Natural killer cell (primary cell): Measurements from ENCODE around the gene SPOCK1. TPM values are rescaled to one million over a fixed set of nuclear protein-coding genes. Genes with fewer than 3 reads are reported as not detected.

Source experiments
- ATAC-seq, 3 donors: fragments of 150-1000 bp in 2 of 3; fragments of 200-7000 bp in 1 of 3; cut with Tn5 transposase; 1 replicate in 1 of 3; 2 replicates in 2 of 3; pipeline ENCODE4 v1.10.0; 2021; ENCODE audit warnings: mild to moderate bottlenecking in 2 of 3, moderate library complexity in 2 of 3
- DNase-seq, 2 donors: peaks; one replicate each; pipeline versions ENCODE4 v3.0.0 to v3.0.0-alpha.2; 2013 to 2021; ENCODE audit warnings: mixed read lengths in 1 of 2
- H3K27ac ChIP-seq: one replicate; pipeline ENCODE4 v1.5.1; 2013; ENCODE audit warnings: mild to moderate bottlenecking, low read length
- H3K27me3 ChIP-seq: one replicate; pipeline ENCODE4 v1.6.1; 2013; ENCODE audit warnings: low read length; ENCODE audit not compliant: control insufficient read depth, insufficient read depth
- H3K36me3 ChIP-seq: one replicate; pipeline ENCODE4 v1.6.1; 2013; ENCODE audit warnings: low read length; ENCODE audit not compliant: control insufficient read depth, insufficient read depth
- H3K4me1 ChIP-seq: one replicate; pipeline ENCODE4 v1.6.1; 2013; ENCODE audit warnings: low read length; ENCODE audit not compliant: control insufficient read depth, insufficient read depth
- H3K4me3 ChIP-seq: one replicate; pipeline ENCODE4 v1.5.1; 2013; ENCODE audit warnings: low read length
- H3K9me3 ChIP-seq: one replicate; pipeline ENCODE4 v1.6.1; 2013; ENCODE audit warnings: low read length; ENCODE audit not compliant: control insufficient read depth, insufficient read depth
- H3K27ac Mint-ChIP-seq, 2 donors: one replicate each; pipeline ENCODE4 v1.8.0; 2022; ENCODE audit warnings: mild to moderate bottlenecking in 2 of 2, mixed read lengths in 2 of 2, moderate library complexity in 1 of 2
- H3K27me3 Mint-ChIP-seq, 2 donors: one replicate each; pipeline ENCODE4 v1.8.0; 2022; ENCODE audit warnings: low read depth in 2 of 2, mixed read lengths in 2 of 2
- H3K36me3 Mint-ChIP-seq: one replicate; pipeline ENCODE4 v1.8.0; 2022; ENCODE audit warnings: mixed read lengths
- H3K4me1 Mint-ChIP-seq, 2 donors: one replicate each; pipeline ENCODE4 v1.8.0; 2022; ENCODE audit warnings: mixed read lengths in 2 of 2
- H3K4me3 Mint-ChIP-seq: one replicate; pipeline ENCODE4 v1.8.0; 2022; ENCODE audit warnings: mild to moderate bottlenecking, moderate library complexity, mixed read lengths
- H3K9me3 Mint-ChIP-seq, 2 donors: one replicate each; pipeline ENCODE4 v1.8.0; 2022; ENCODE audit warnings: mixed read lengths in 2 of 2
- CTCF ChIP-seq: fragments of 200-600 bp; IDR thresholded peaks from one replicate; pipeline ENCODE4 v1.8.0; 2022; ENCODE audit warnings: antibody characterized with exemption
- WGBS: methylation state at CpG from one replicate; pipeline ENCODE4 v1.1.7; 2013; ENCODE audit warnings: missing lambda C conversion rate; ENCODE audit not compliant: insufficient coverage; 5-methylcytosine and 5-hydroxymethylcytosine counted together
- intact Hi-C: fragments of 100-400 bp; cut with micrococcal nuclease; formaldehyde crosslinking; loops from one replicate; pipeline ENCODE4 v1.14.2; 2022
- total RNA-seq, 4 donors: library from RNA; stranded (reverse); fragments of 120-200 nt in 1 of 4; gene quantifications; one replicate each; pipeline versions ENCODE4 v1.2.3 to v1.2.4, GENCODE V29; 2013 to 2022

The SPOCK1 gene
- total RNA-seq, 3 donors from 2014 or later (not counting 1 experiment from before 2014, with no cell fraction given) = 0.09 to 1.6 (median 0.61) TPM

DNA sequence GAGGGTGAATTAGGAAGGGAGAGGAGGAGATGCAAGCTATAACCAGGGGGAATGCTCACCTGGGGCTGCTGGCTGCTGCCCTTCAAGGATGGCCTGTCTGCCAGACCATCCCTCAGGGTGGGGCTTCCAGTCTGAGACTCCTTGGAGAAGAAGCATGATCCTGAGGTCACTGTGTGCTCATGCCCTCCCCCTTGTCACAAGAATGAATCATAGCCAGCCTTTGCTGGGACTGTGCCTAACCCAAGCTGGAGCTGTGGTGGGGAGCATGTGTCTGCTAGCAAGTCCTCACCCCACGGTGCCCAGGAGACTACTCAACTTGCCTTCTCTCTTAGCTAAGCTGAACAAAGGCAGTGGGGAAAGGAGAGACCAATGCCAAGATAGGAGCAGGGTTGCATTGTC, 463.6 kb downstream of the SPOCK1 start:
- no peaks in the 10 kb centered on the region for H3K27me3 Mint-ChIP-seq
- Histone ChIP-seq H3K4me1 (no peaks in the 10 kb centered on the region), H3K27ac (no peak overlapping the region), H3K27me3 (no peaks in the 10 kb centered on the region), H3K36me3 (no peaks in the 10 kb centered on the region), H3K9me3 (no peaks in the 10 kb centered on the region), H3K4me3 (no peak overlapping the region)
- no peak overlapping the region for H3K4me3 Mint-ChIP-seq
- peaks cover 0 to 10% of the 10 kb centered on the region in 2 donors for H3K9me3 Mint-ChIP-seq
- no peaks in the 10 kb centered on the region for H3K36me3 Mint-ChIP-seq
- H3K27ac Mint-ChIP-seq = no peak overlapping the region
- WGBS = 54% methylated on average over 1 of the region's 1 CpG
- intact Hi-C loops = no loop called here
- no peak for TF ChIP-seq CTCF
- DNase-seq = no peak
- no peaks in the 10 kb centered on the region for H3K4me1 Mint-ChIP-seq
- no peak for ATAC-seq

DNA sequence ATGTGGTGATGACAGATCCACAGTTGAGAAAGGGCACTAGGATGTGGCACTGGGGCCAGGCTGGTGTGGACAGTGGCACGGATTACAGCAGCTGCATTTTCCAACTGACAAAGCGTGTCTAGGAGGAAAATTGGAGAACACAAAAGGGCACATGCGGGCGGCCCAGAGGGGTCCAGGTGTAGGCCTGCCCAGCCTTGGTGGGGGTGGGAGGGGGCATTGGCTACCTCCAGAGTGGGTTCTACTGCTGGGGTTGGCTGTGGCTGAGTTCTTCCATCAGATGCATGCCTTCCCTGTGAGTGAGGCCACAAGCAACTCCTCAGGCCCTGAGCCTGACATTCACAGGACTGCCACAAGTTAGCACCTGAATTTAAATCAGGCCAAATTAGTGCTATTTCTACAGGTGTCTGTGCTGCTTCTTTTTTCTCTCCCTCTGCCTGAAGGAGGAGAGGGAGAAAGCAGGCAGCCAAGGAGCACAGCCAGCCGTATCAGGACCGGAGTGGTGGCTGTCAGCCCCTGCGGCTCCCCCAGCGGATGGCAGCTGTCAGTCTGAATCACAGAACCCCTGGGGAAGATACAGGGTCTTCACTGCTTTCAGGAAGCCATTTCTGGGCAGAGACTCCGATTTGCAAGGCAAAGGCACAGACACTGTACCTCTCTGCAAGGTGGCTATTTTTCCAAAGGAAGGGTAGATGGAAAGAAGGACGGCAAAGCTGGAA, 464.2 kb downstream of the SPOCK1 start:
- Mint-ChIP-seq H3K4me1 (no peaks in the 10 kb centered on the region), H3K4me3 (no peak overlapping the region), H3K36me3 (no peaks in the 10 kb centered on the region), H3K9me3 (peaks cover 0 to 10% of the 10 kb centered on the region in 2 donors), H3K27me3 (no peaks in the 10 kb centered on the region), H3K27ac (no peak overlapping the region)
- no peaks in the 10 kb centered on the region for H3K36me3 ChIP-seq
- no peak for DNase-seq
- no peak overlapping the region for H3K4me3 ChIP-seq
- H3K4me1 ChIP-seq = no peaks in the 10 kb centered on the region
- H3K27ac ChIP-seq = no peak overlapping the region
- intact Hi-C loops = no loop called here
- ATAC-seq = no peak
- WGBS = 82% methylated on average over 10 of the region's 10 CpGs
- TF ChIP-seq CTCF = no peak
- H3K27me3 ChIP-seq = no peaks in the 10 kb centered on the region
- no peaks in the 10 kb centered on the region for H3K9me3 ChIP-seq

DNA sequence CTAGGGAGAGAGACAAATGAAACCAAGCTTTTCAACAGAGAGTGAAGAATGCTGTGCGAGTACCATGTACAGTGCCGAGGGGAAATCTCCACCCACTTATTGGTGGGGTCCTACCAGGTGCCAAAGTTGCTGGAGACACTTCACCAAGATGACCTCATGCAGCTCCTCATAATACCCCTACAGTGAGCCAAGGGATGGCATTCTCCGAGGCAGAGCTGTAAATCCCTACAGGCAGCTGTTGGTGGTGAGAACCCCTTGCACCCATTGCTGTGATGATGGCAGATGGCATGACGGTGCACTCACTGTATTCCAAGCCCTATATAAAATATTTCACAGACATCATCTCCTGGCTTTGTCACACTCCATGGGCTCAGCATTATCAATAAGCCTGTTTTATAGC, 464.9 kb downstream of the SPOCK1 start:
- H3K27ac Mint-ChIP-seq = no peak overlapping the region
- intact Hi-C loops = no loop called here
- H3K27me3 Mint-ChIP-seq = no peaks in the 10 kb centered on the region
- H3K4me1 ChIP-seq = no peaks in the 10 kb centered on the region
- no peak overlapping the region for H3K4me3 Mint-ChIP-seq
- no peaks in the 10 kb centered on the region for H3K36me3 Mint-ChIP-seq
- DNase-seq = no peak
- TF ChIP-seq CTCF = no peak
- WGBS = 91% methylated on average over 4 of the region's 4 CpGs
- no peaks in the 10 kb centered on the region for H3K9me3 ChIP-seq
- H3K4me3 ChIP-seq = no peak overlapping the region
- no peak for ATAC-seq
- H3K9me3 Mint-ChIP-seq = peaks cover 0 to 10% of the 10 kb centered on the region in 2 donors
- H3K36me3 ChIP-seq = no peaks in the 10 kb centered on the region
- H3K27me3 ChIP-seq = no peaks in the 10 kb centered on the region
- no peak overlapping the region for H3K27ac ChIP-seq
- H3K4me1 Mint-ChIP-seq = no peaks in the 10 kb centered on the region

GRCh38 chr5:137032929-137033328, 466.2 kb downstream of the SPOCK1 start:
- Mint-ChIP-seq H3K9me3 (peaks cover 0 to 8% of the 10 kb centered on the region in 2 donors), H3K27me3 (no peaks in the 10 kb centered on the region), H3K4me1 (no peaks in the 10 kb centered on the region)

More at GRCh38 chr5:137032929-137033328, 466.2 kb downstream of the SPOCK1 start:
- Histone ChIP-seq H3K27me3 (no peaks in the 10 kb centered on the region), H3K4me1 (no peaks in the 10 kb centered on the region), H3K36me3 (no peaks in the 10 kb centered on the region), H3K27ac (no peak overlapping the region), H3K9me3 (no peaks in the 10 kb centered on the region), H3K4me3 (no peak overlapping the region)
- DNase-seq (no peak), ATAC-seq (no peak)
- Mint-ChIP-seq H3K4me3 (no peak overlapping the region), H3K27ac (no peak overlapping the region), H3K36me3 (no peaks in the 10 kb centered on the region)
- intact Hi-C loops = no loop called here
- WGBS = 80% methylated on average over 8 of the region's 8 CpGs
- no peak for TF ChIP-seq CTCF
